SJCRH30 (cell line): ENCODE measurements around the gene RNF10. TPM values are rescaled to one million over a fixed set of nuclear protein-coding genes. Genes with fewer than 3 reads are reported as not detected.
"Not testable (repeated sequence)": the region's sequence is repeated elsewhere in the genome, so short reads cannot be mapped to it uniquely, and the experiment has no call there.

Experiments used
- DNase-seq, 2 experiments: peaks; one replicate each; pipeline ENCODE4 v3.0.0-alpha.2; 2015 to 2020
- H3K27ac ChIP-seq: fragments of 250-450 bp; sonication (Bioruptor Pico); 2 replicates; pipeline ENCODE4 v1.5.1; 2020; ENCODE audit warnings: mild to moderate bottlenecking, moderate library complexity
- H3K27me3 ChIP-seq: fragments of 250-450 bp; sonication (Bioruptor Pico); 2 replicates; pipeline ENCODE4 v1.5.1; 2020; ENCODE audit warnings: mild to moderate bottlenecking, moderate library complexity
- H3K36me3 ChIP-seq: fragments of 250-450 bp; sonication (Bioruptor Pico); 2 replicates; pipeline ENCODE4 v1.5.1; 2020; ENCODE audit warnings: mild to moderate bottlenecking, moderate library complexity
- H3K4me1 ChIP-seq: fragments of 250-450 bp; sonication (Bioruptor Pico); 2 replicates; pipeline ENCODE4 v1.5.1; 2020; ENCODE audit warnings: mild to moderate bottlenecking, moderate library complexity
- H3K4me3 ChIP-seq: fragments of 250-450 bp; sonication (Bioruptor Pico); 2 replicates; pipeline ENCODE4 v1.5.1; 2020; ENCODE audit warnings: mild to moderate bottlenecking, moderate library complexity
- H3K9me3 ChIP-seq: fragments of 250-450 bp; sonication (Bioruptor Pico); replicated peaks from 2 replicates; pipeline ENCODE4 v1.5.1; 2020; ENCODE audit warnings: mild to moderate bottlenecking, moderate library complexity
- total RNA-seq: library from RNA; depleted of rRNA; stranded (reverse); fragments of >200 nt; shearing (Covaris generic); gene quantifications from 2 replicates; pipeline ENCODE4 v1.2.3, GENCODE V29; 2014

The RNF10 gene
- total RNA-seq, 1 experiment from 2014 or later: 48.5 TPM

- Histone ChIP-seq H3K27ac (no peak overlapping the region), H3K36me3 (peaks cover 36% of the 10 kb centered on the region)
- no peak for DNase-seq
These were observed 33.6 kb upstream of the RNF10 start for GRCh38 chr12:120500581-120500980.

GRCh38 chr12:120504587-120504986 lies 29.6 kb upstream of the RNF10 start:
- H3K27me3 ChIP-seq: no peaks in the 10 kb centered on the region
- DNase-seq: no peak
- H3K4me1 ChIP-seq: no peaks in the 10 kb centered on the region
- no peak overlapping the region for H3K27ac ChIP-seq
- no peak overlapping the region for H3K4me3 ChIP-seq
- no peaks in the 10 kb centered on the region for H3K9me3 ChIP-seq
- H3K36me3 ChIP-seq: peaks cover 21% of the 10 kb centered on the region

More at GRCh38 chr12:120500581-120500980, 33.6 kb upstream of the RNF10 start:
- Histone ChIP-seq H3K4me1 (peaks cover 9% of the 10 kb centered on the region), H3K27me3 (no peaks in the 10 kb centered on the region), H3K9me3 (no peaks in the 10 kb centered on the region), H3K4me3 (no peak overlapping the region)

DNA sequence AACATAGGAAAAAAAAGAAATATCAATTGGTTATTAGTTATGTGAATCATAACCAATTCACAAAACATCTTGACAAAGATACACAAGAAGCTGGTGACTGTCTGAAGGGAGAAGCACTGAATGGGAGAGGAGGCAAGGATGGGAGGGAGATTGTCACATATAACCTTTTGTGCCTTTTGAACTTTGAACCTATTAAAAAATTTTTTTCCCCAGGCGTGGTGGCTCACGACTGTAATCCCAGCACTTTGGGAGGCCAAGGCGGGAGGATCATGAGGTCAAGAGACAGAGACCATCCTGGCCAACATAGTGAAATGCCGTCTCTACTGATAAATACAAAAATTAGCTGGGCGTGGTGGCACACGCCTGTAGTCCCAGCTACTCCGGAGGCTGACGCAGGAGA lies 25.6 kb upstream of the RNF10 start:
- Histone ChIP-seq H3K27me3 (no peaks in the 10 kb centered on the region), H3K27ac (no peak overlapping the region), H3K36me3 (peaks cover 10% of the 10 kb centered on the region), H3K4me1 (no peaks in the 10 kb centered on the region), H3K9me3 (no peaks in the 10 kb centered on the region), H3K4me3 (no peak overlapping the region)
- no peak for DNase-seq

DNA sequence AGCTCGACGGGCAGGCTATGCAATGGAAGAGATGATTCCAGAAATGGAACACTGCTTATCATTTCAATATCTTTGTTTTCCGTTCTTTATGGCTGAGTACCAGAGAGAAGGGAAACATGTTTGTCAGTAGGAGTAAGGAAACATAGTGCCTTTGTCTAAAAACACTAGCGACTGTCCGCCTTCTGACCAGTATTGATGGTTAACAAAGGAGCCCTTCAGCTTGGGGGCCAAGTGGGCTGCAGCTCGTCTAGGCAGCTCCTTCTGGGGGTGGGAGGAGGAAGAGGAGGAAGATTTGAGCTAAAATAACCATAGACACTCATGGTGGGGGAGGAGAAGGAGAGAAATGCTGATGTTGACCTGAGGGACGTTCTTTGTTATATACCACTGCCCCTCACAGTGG lies 20.2 kb upstream of the RNF10 start:
- Histone ChIP-seq H3K36me3 (peaks cover 16% of the 10 kb centered on the region), H3K27me3 (no peaks in the 10 kb centered on the region), H3K9me3 (no peaks in the 10 kb centered on the region), H3K27ac (no peak overlapping the region), H3K4me1 (no peaks in the 10 kb centered on the region), H3K4me3 (no peak overlapping the region)
- no peak for DNase-seq

DNA sequence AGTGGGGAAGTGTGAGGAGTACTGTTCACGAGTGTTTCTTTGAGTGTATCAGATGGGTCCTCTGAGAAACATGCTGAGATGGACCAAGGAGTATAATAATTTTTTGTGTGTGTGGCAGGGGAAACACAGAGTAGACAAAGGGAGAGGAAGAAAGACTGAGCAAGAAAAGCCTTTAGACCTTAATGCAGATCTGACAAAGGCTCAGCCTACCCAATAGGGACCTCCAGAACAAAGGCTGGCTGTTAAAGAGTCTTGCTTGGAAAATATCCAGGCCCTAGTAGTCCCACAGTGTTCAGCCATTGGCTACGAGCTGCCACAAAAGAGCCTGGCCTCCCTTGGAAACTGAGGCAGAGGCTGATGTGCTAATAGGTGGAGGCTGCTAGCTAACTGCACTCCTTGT lies 18.7 kb upstream of the RNF10 start:
- Histone ChIP-seq H3K36me3 (peaks cover 11% of the 10 kb centered on the region), H3K27me3 (no peaks in the 10 kb centered on the region), H3K4me3 (no peak overlapping the region), H3K4me1 (no peaks in the 10 kb centered on the region), H3K27ac (no peak overlapping the region), H3K9me3 (no peaks in the 10 kb centered on the region)
- no peak for DNase-seq

- not testable (repeated sequence) for DNase-seq, H3K9me3 ChIP-seq, H3K27ac ChIP-seq, H3K4me3 ChIP-seq, H3K4me1 ChIP-seq, H3K36me3 ChIP-seq, H3K27me3 ChIP-seq
These were observed 14.8 kb upstream of the RNF10 start for GRCh38 chr12:120519324-120519723.

- H3K27ac ChIP-seq: no peak overlapping the region
- no peaks in the 10 kb centered on the region for H3K4me1 ChIP-seq
- no peak overlapping the region for H3K4me3 ChIP-seq
- H3K36me3 ChIP-seq: no peaks in the 10 kb centered on the region; the same call in 1 of the 2 replicates
- H3K27me3 ChIP-seq: no peaks in the 10 kb centered on the region
- no peak for DNase-seq
- H3K9me3 ChIP-seq: no peaks in the 10 kb centered on the region
These were observed 11.6 kb upstream of the RNF10 start for GRCh38 chr12:120522568-120522967.

DNA sequence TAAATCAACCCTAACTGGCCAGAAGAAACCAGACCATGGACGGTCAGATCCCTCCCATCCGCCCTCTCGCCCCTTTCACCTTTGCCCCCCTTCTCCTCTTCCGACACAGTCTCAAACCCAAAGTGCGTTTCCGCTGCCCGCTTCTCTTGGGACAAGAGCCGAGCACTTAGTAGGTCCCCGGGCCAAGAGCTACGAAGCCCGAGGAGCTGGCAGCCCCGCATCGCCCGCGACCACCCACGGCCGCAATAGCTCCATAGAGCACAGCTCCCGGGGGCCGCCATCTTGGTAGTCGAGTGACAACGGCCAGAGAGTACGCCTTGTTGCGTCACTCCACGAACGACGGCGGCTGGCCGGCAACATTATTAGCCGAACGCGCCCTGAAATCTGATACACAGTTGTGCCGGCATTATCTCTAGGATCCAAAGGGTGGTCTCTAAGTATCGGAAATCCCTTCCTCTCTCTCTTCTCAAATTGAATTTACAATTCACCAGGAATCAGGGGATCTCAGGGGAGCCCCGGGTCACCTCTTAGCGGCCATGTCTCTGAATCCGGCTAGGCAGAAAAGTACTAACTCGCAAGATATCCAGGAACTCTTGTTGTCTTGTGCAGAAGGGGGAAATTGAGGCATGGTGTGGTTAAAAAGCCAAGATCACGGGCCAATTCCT lies 5.2 kb upstream of the RNF10 start, which contains the start of gene COQ5:
Gene COQ5, minus strand, starts transcription at position 298 of the 665 bp plus-strand sequence. Its CDS starts 17 bp downstream, at position 281.
- DNase-seq: peak; percentile 91 to 93
- H3K36me3 ChIP-seq: no peaks in the 10 kb centered on the region
- H3K4me1 ChIP-seq: peaks cover 3% of the 10 kb centered on the region
- H3K4me3 ChIP-seq: peak within 1 kb of the TSS; percentile 81
- peak within 1 kb of the TSS; percentile 88 for H3K27ac ChIP-seq
- H3K9me3 ChIP-seq: no peaks in the 10 kb centered on the region
- no peaks in the 10 kb centered on the region for H3K27me3 ChIP-seq

DNA sequence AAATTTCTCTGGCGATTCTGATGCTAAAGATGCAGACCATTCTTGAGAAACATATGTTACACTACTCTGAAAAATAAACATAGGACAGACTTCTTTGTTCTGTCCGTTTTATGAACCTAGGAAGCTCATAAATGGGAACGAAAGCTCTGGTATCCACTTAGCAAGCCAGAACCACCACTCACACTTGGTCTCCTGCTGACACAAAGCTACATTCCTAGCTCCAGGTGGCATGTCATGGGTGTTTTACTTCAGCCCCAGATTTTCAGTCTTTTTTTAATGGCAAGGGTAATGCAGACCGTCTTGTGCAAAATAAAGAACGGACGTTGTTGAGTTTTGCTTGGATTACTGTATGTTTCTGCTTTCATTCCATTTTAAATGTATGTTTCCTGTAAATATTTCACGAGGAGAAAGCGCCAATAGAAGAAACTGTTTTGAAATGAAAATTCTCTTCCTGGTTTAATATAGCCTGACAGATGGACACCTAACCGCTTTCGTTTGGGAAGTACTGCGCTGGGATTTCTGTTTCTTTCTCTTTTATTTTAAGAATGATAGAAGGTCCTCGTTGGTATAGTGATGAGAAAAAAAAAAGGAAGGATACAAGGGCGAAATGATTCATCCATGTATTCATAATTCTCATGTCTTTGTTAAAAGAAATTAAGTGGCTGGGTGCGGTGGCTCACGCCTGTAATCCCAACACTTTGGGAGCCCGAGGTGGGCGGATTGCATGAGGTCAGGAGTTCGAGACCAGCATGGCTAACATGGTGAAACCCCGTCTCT lies 4.3 kb upstream of the RNF10 start:
- Histone ChIP-seq H3K4me1 (peaks cover 3% of the 10 kb centered on the region), H3K36me3 (no peaks in the 10 kb centered on the region), H3K27me3 (no peaks in the 10 kb centered on the region), H3K4me3 (peak overlapping the region; percentile 81), H3K27ac (peak overlapping the region; percentile 88), H3K9me3 (no peaks in the 10 kb centered on the region)
- DNase-seq: peak; percentile 30 to 63

DNA sequence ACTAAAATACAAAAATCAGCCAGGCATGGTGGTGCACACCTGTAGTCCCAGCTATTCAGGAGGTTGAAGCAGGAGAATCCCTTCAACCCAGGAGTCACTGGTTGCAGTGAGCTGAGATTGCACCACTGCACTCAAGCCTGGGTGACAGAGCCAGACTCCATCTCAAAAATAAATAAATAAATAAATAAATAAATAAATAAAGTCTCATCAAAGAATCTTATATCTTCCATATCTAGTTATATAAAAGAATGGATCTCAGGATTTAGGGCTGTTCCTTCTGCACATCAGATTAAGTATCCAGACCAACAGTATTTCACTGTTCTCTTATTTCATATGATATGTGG lies 3.8 kb upstream of the RNF10 start:
- peak overlapping the region; percentile 81 for H3K4me3 ChIP-seq

DNA sequence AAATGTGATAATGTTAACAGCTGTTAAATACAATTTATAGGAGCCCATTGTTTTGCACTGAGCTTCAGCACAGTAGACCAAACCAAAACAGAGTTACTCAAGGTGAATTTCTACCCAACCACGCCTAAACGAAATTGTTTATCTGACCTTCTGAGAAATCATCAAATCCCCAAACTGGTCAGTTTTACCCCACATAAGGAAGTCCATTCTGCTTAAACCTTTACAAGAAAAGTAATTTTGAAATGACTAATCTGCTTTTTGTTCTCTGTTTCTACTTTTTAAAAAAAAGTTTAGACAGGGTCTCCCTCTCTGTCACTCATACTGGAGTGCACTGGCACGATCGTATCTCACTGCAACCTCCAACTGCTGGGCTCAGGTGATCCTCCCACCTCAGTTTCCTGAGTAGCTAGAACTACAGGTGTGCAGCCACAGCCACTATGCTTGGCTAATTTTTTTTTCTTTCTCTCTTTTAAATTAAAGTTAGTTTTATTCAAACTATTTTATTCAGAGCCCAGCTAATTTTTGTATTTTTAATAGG lies 1.4 kb upstream of the RNF10 start:
- H3K27me3 ChIP-seq: no peaks in the 10 kb centered on the region
- DNase-seq: no peak
- no peak overlapping the region for H3K27ac ChIP-seq
- no peaks in the 10 kb centered on the region for H3K9me3 ChIP-seq
- H3K36me3 ChIP-seq: peaks cover 2% of the 10 kb centered on the region; the same call in 1 of the 2 replicates
- peaks cover 10% of the 10 kb centered on the region for H3K4me1 ChIP-seq
- no peak overlapping the region for H3K4me3 ChIP-seq

More for the DNA sequence above, 3.8 kb upstream of the RNF10 start:
- H3K36me3 ChIP-seq, H3K27ac ChIP-seq, H3K9me3 ChIP-seq, H3K27me3 ChIP-seq, H3K4me1 ChIP-seq, DNase-seq: not testable (repeated sequence)

- Histone ChIP-seq H3K4me1 (peaks cover 14% of the 10 kb centered on the region), H3K9me3 (no peaks in the 10 kb centered on the region), H3K4me3 (peak overlapping the region; percentile 91), H3K27me3 (no peaks in the 10 kb centered on the region), H3K36me3 (peaks cover 3% of the 10 kb centered on the region; the same call in 1 of the 2 replicates), H3K27ac (peak overlapping the region; percentile 58)
- peak; percentile 42 to 55 for DNase-seq
These were observed 823 bp downstream of the RNF10 start for GRCh38 chr12:120534703-120535655.

- DNase-seq: no peak
- Histone ChIP-seq H3K4me3 (peak overlapping the region; percentile 91; the same call in 1 of the 2 replicates), H3K27ac (no peak overlapping the region), H3K4me1 (peaks cover 14% of the 10 kb centered on the region), H3K36me3 (peaks cover 3% of the 10 kb centered on the region; the same call in 1 of the 2 replicates), H3K9me3 (no peaks in the 10 kb centered on the region), H3K27me3 (no peaks in the 10 kb centered on the region)
These were observed 2.1 kb downstream of the RNF10 start for GRCh38 chr12:120536064-120536791.

- Histone ChIP-seq H3K36me3 (peaks cover 11% of the 10 kb centered on the region), H3K4me3 (no peak overlapping the region), H3K9me3 (no peaks in the 10 kb centered on the region), H3K27ac (no peak overlapping the region), H3K4me1 (peaks cover 14% of the 10 kb centered on the region), H3K27me3 (no peaks in the 10 kb centered on the region)
- DNase-seq: no peak
These were observed 3.7 kb downstream of the RNF10 start for GRCh38 chr12:120537856-120538220.
